Measurements from ENCODE around the gene ALKBH6. TPM values are rescaled to one million over a fixed set of nuclear protein-coding genes. Genes with fewer than 3 reads are reported as not detected.
"Not testable (repeated sequence)": the region's sequence is repeated elsewhere in the genome, so short reads cannot be mapped to it uniquely, and the experiment has no call there.

The ALKBH6 gene
- total RNA-seq, 2 experiments from 2014 or later = 28.7 to 29.0 TPM

GRCh38 chr19:35983177-35983576 is 30.8 kb downstream of the ALKBH6 start:
- Histone ChIP-seq H3K79me2 (ENCODE audit: insufficient read depth, low read depth, low read length) (no peaks in the 10 kb centered on the region), H4K20me1 (ENCODE audit: insufficient read depth, low read length) (no peaks in the 10 kb centered on the region), H3K27ac (ENCODE audit: low read depth, low read length, poor library complexity, severe bottlenecking) (no peak overlapping the region), H3K4me3 (ENCODE audit: low read depth, low read length, poor library complexity, severe bottlenecking) (no peak overlapping the region), H3K4me2 (ENCODE audit: low read length) (no peak overlapping the region), H3K9me3 (ENCODE audit: low read length) (no peaks in the 10 kb centered on the region), H3K4me1 (ENCODE audit: insufficient read depth, low read length, poor library complexity, severe bottlenecking) (peaks cover 5% of the 10 kb centered on the region), H3K36me3 (ENCODE audit: insufficient read depth, low read length) (no peaks in the 10 kb centered on the region), H2AFZ (ENCODE audit: low read length) (no peak overlapping the region), H3K9me2 (ENCODE audit: insufficient read depth, low read length) (no peaks in the 10 kb centered on the region)
- ChIA-PET CTCF (ENCODE audit: unreplicated experiment) (interaction anchor here (0.6 kb wide), 1 partner anchor 144 kb away, joined by 8 read pairs; no protein-coding TSS in a partner anchor), POLR2A (no interaction called here)
- TF ChIP-seq EZH2phosphoT487 (IDR thresholded peaks at IDR 0.05; ENCODE audit: borderline replicate concordance, low read depth, low read length) = no peak
- no peak for TF ChIP-seq CTCF (conservative IDR thresholded peaks at IDR 0.05; ENCODE audit: low read length)
- DNase-seq (ENCODE audit: low spot score) = no peak
- intact Hi-C loops (cut with micrococcal nuclease; ENCODE audit: unreplicated experiment) = no loop called here
- no TSS peak for BruUV-seq (replicated peaks)

GRCh38 chr19:35980997-35981396 is 33.0 kb downstream of the ALKBH6 start:
- DNase-seq (ENCODE audit: low spot score); BruUV-seq (replicated peaks); H4K20me1 ChIP-seq (ENCODE audit: insufficient read depth, low read length); intact Hi-C loops (cut with micrococcal nuclease; ENCODE audit: unreplicated experiment); H2AFZ ChIP-seq (ENCODE audit: low read length); H3K36me3 ChIP-seq (ENCODE audit: insufficient read depth, low read length); H3K4me3 ChIP-seq (ENCODE audit: low read depth, low read length, poor library complexity, severe bottlenecking); H3K4me1 ChIP-seq (ENCODE audit: insufficient read depth, low read length, poor library complexity, severe bottlenecking); H3K27ac ChIP-seq (ENCODE audit: low read depth, low read length, poor library complexity, severe bottlenecking); H3K9me3 ChIP-seq (ENCODE audit: low read length); CTCF ChIA-PET (ENCODE audit: unreplicated experiment); H3K9me2 ChIP-seq (ENCODE audit: insufficient read depth, low read length); H3K79me2 ChIP-seq (ENCODE audit: insufficient read depth, low read depth, low read length); POLR2A ChIA-PET; H3K4me2 ChIP-seq (ENCODE audit: low read length): not testable (repeated sequence)

- no peaks in the 10 kb centered on the region for H3K79me2 ChIP-seq (ENCODE audit: insufficient read depth, low read depth, low read length)
- H3K4me2 ChIP-seq (ENCODE audit: low read length) = no peak overlapping the region
- H3K27ac ChIP-seq (ENCODE audit: low read depth, low read length, poor library complexity, severe bottlenecking) = no peak overlapping the region
- H3K9me2 ChIP-seq (ENCODE audit: insufficient read depth, low read length) = no peaks in the 10 kb centered on the region
- H3K4me1 ChIP-seq (ENCODE audit: insufficient read depth, low read length, poor library complexity, severe bottlenecking) = no peaks in the 10 kb centered on the region
- no peak for DNase-seq (ENCODE audit: low spot score)
- no peaks in the 10 kb centered on the region for H3K36me3 ChIP-seq (ENCODE audit: insufficient read depth, low read length)
- intact Hi-C loops (cut with micrococcal nuclease; ENCODE audit: unreplicated experiment) = no loop called here
- H2AFZ ChIP-seq (ENCODE audit: low read length) = no peak overlapping the region
- TF ChIP-seq CTCF (conservative IDR thresholded peaks at IDR 0.05; ENCODE audit: low read length) (no peak), EZH2phosphoT487 (IDR thresholded peaks at IDR 0.05; ENCODE audit: borderline replicate concordance, low read depth, low read length) (no peak)
- H3K9me3 ChIP-seq (ENCODE audit: low read length) = no peaks in the 10 kb centered on the region
- BruUV-seq (replicated peaks) = no TSS peak
- ChIA-PET POLR2A (no interaction called here), CTCF (ENCODE audit: unreplicated experiment) (no interaction called here)
- H4K20me1 ChIP-seq (ENCODE audit: insufficient read depth, low read length) = no peaks in the 10 kb centered on the region
- H3K4me3 ChIP-seq (ENCODE audit: low read depth, low read length, poor library complexity, severe bottlenecking) = no peak overlapping the region
Measured at GRCh38 chr19:35978832-35979365, 35.1 kb downstream of the ALKBH6 start.
